PC-9 (cell line): ENCODE data around the gene SLC2A3.

Source experiments
- EZH2 ChIP-seq: fragments of 200-600 bp; sonication (generic); IDR thresholded peaks from 2 replicates; pipeline ENCODE4 v1.8.0; 2017; ENCODE audit warnings: antibody characterized with exemption, low read depth
- TF ChIP-seq, protein P1 (sequence below): fragments of 200-600 bp; sonication (generic); conservative IDR thresholded peaks from 2 replicates; pipeline ENCODE4 v1.6.1; 2017; ENCODE audit warnings: mixed run types, antibody characterized with exemption, mild to moderate bottlenecking, moderate library complexity

GRCh38 chr12:7972734-7973456, 36.9 kb upstream of the SLC2A3 start:
- TF ChIP-seq, protein P1, sequence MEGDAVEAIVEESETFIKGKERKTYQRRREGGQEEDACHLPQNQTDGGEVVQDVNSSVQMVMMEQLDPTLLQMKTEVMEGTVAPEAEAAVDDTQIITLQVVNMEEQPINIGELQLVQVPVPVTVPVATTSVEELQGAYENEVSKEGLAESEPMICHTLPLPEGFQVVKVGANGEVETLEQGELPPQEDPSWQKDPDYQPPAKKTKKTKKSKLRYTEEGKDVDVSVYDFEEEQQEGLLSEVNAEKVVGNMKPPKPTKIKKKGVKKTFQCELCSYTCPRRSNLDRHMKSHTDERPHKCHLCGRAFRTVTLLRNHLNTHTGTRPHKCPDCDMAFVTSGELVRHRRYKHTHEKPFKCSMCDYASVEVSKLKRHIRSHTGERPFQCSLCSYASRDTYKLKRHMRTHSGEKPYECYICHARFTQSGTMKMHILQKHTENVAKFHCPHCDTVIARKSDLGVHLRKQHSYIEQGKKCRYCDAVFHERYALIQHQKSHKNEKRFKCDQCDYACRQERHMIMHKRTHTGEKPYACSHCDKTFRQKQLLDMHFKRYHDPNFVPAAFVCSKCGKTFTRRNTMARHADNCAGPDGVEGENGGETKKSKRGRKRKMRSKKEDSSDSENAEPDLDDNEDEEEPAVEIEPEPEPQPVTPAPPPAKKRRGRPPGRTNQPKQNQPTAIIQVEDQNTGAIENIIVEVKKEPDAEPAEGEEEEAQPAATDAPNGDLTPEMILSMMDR = no peak
- TF ChIP-seq EZH2 = no peak
